Stomach smooth muscle (tissue), 2 donors: ENCODE data around the gene ZSWIM2.
"Not testable (repeated sequence)": the region's sequence is repeated elsewhere in the genome, so short reads cannot be mapped to it uniquely, and the experiment has no call there.

Source experiments
- H3K27ac ChIP-seq: one replicate; pipeline ENCODE4 v1.7.0; 2013; ENCODE audit warnings: mild to moderate bottlenecking, low read length, inconsistent platforms
- H3K27me3 ChIP-seq, 2 donors: one replicate each; pipeline ENCODE4 v1.7.0; 2013; ENCODE audit warnings: low read length in 2 of 2; ENCODE audit not compliant: insufficient read depth in 2 of 2, control insufficient read depth in 1 of 2
- H3K36me3 ChIP-seq, 2 donors: one replicate each; pipeline ENCODE4 v1.7.0; 2013; ENCODE audit warnings: low read length in 2 of 2; ENCODE audit not compliant: control insufficient read depth in 2 of 2, insufficient read depth in 2 of 2
- H3K4me1 ChIP-seq: one replicate; pipeline ENCODE4 v1.7.0; 2013; ENCODE audit warnings: low read length; ENCODE audit not compliant: control insufficient read depth, insufficient read depth
- H3K4me3 ChIP-seq, 2 donors: one replicate each; pipeline ENCODE4 v1.7.0; 2013; ENCODE audit warnings: low read length in 2 of 2
- H3K9ac ChIP-seq, 2 donors: one replicate each; pipeline ENCODE4 v1.7.0; 2013; ENCODE audit warnings: low read length in 2 of 2, mild to moderate bottlenecking in 1 of 2
- H3K9me3 ChIP-seq, 2 donors: one replicate each; pipeline ENCODE4 v1.7.0; 2013; ENCODE audit warnings: low read length in 2 of 2; ENCODE audit not compliant: control insufficient read depth in 2 of 2
- donor health status: healthy.
- donor health status: Pancreatic carcinoma.

The ZSWIM2 gene

DNA sequence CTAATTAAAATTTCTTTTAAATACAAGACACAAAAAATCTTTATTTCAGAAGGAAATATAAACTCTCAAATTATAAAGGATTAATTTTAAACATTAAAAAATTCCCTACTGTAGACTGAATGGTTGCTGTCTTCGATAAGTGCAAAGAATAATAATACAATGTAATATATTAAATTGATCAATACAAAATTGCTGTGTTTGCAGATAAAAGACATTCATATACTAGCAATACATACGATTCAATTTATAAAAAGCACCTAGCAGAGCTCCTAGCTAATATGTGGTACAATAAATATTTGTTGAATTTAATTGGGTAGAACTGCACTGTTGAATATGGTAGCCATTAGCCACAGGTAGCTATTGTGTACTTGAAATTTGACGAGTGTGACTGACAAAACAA lies 6.6 kb downstream of the ZSWIM2 start:
- no peak overlapping the region for H3K9ac ChIP-seq
- H3K4me1 ChIP-seq, result no peaks in the 10 kb centered on the region
- H3K27ac ChIP-seq, result no peak overlapping the region
- H3K27me3 ChIP-seq, result no peaks in the 10 kb centered on the region
- H3K9me3 ChIP-seq, result no peaks in the 10 kb centered on the region
- no peaks in the 10 kb centered on the region for H3K36me3 ChIP-seq
- H3K4me3 ChIP-seq, result no peak overlapping the region

DNA sequence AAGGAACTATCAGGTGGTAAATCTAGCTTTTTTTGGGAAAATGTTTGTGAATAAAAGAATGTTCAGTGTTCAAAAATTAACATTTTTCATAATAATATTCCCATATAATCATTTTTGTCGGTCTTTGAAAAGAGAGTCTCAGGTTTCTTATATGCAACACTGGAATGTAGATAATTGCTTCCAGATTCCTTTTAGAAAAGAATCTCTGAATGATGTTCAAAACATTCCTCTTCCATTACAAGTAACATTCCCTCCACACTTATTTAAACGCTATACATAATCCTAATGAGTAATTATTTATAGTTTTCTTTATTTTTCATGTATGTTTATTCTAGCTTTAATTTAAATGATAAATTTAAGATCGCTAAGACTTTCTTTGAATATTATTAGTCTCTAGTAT lies 7.0 kb downstream of the ZSWIM2 start:
- H3K27me3 ChIP-seq, result no peaks in the 10 kb centered on the region
- H3K9ac ChIP-seq, result no peak overlapping the region
- no peak overlapping the region for H3K4me3 ChIP-seq
- H3K27ac ChIP-seq, result no peak overlapping the region
- H3K4me1 ChIP-seq, result no peaks in the 10 kb centered on the region
- no peaks in the 10 kb centered on the region for H3K36me3 ChIP-seq
- H3K9me3 ChIP-seq, result no peaks in the 10 kb centered on the region

DNA sequence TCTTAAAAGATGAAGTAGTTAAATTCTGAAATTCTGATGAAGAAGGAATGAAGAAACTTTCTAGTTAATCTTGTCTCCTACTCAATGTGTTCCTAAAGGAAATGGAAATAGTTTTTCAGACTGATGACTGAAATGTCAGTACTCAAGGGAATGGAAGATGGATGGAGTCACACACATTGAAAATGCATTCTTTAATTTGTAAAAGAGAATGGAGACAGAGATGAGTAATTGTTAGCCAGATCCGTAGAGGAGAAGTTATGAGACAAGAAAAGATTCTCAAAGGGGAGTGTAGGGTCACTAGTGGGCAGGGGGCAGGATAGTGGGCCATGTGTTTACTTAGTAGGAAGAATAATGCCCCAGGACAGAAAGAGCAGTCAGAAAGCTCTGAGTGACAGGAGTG lies 13.3 kb downstream of the ZSWIM2 start:
- Histone ChIP-seq H3K27ac (no peak overlapping the region), H3K4me1 (no peaks in the 10 kb centered on the region), H3K4me3 (no peak overlapping the region), H3K9me3 (no peaks in the 10 kb centered on the region), H3K9ac (no peak overlapping the region), H3K36me3 (no peaks in the 10 kb centered on the region), H3K27me3 (no peaks in the 10 kb centered on the region)

GRCh38 chr2:186827862-186828492 lies 21.0 kb downstream of the ZSWIM2 start:
- Histone ChIP-seq H3K36me3 (no peaks in the 10 kb centered on the region), H3K9me3 (no peaks in the 10 kb centered on the region), H3K4me3 (no peak overlapping the region), H3K27me3 (no peaks in the 10 kb centered on the region), H3K9ac (no peak overlapping the region), H3K27ac (no peak overlapping the region), H3K4me1 (no peaks in the 10 kb centered on the region)

DNA sequence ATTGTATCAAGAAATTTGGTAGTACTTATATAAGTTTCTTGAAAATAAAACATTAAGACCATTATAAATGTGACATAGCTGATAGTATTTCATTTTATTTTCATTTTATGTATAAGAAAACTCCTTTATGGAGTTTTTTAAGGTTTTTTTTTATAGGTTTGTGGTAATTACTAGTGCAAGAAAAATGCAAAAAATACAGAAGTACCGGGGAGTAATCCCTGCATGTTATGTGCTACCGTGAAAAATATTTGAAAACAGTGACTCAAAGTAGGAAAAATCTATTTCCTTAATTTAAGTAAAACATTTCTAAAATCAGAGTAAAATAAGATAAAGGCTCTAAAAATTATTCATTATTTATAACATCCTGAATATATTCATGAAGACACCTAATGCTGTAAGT lies 21.6 kb downstream of the ZSWIM2 start:
- Histone ChIP-seq H3K36me3 (no peaks in the 10 kb centered on the region), H3K9me3 (no peaks in the 10 kb centered on the region), H3K27ac (no peak overlapping the region), H3K27me3 (no peaks in the 10 kb centered on the region), H3K4me1 (no peaks in the 10 kb centered on the region), H3K4me3 (no peak overlapping the region), H3K9ac (no peak overlapping the region)

- Histone ChIP-seq H3K9me3 (no peaks in the 10 kb centered on the region), H3K27me3 (no peaks in the 10 kb centered on the region), H3K4me1 (no peaks in the 10 kb centered on the region), H3K27ac (no peak overlapping the region), H3K4me3 (no peak overlapping the region), H3K9ac (no peak overlapping the region), H3K36me3 (no peaks in the 10 kb centered on the region)
Measured at GRCh38 chr2:186822323-186822722, 26.6 kb downstream of the ZSWIM2 start.

GRCh38 chr2:186820303-186820702 lies 28.7 kb downstream of the ZSWIM2 start:
- H3K36me3 ChIP-seq, result no peaks in the 10 kb centered on the region
- no peaks in the 10 kb centered on the region for H3K27me3 ChIP-seq
- H3K9ac ChIP-seq, result no peak overlapping the region
- no peaks in the 10 kb centered on the region for H3K4me1 ChIP-seq
- no peak overlapping the region for H3K27ac ChIP-seq
- H3K4me3 ChIP-seq, result no peak overlapping the region
- no peaks in the 10 kb centered on the region for H3K9me3 ChIP-seq

- H3K9me3 ChIP-seq, H3K4me3 ChIP-seq, H3K27ac ChIP-seq, H3K36me3 ChIP-seq, H3K4me1 ChIP-seq, H3K9ac ChIP-seq, H3K27me3 ChIP-seq: not testable (repeated sequence)
Measured at GRCh38 chr2:186811760-186812159, 37.2 kb downstream of the ZSWIM2 start.

- Histone ChIP-seq H3K4me3 (no peak overlapping the region), H3K27me3 (no peaks in the 10 kb centered on the region), H3K4me1 (no peaks in the 10 kb centered on the region), H3K27ac (no peak overlapping the region), H3K9ac (no peak overlapping the region), H3K36me3 (no peaks in the 10 kb centered on the region), H3K9me3 (no peaks in the 10 kb centered on the region)
Measured at GRCh38 chr2:186806591-186806990, 42.4 kb downstream of the ZSWIM2 start.

- H3K9ac ChIP-seq, H3K27ac ChIP-seq, H3K27me3 ChIP-seq, H3K36me3 ChIP-seq, H3K4me3 ChIP-seq, H3K9me3 ChIP-seq, H3K4me1 ChIP-seq: not testable (repeated sequence)
Measured at GRCh38 chr2:186798604-186799003, 50.4 kb downstream of the ZSWIM2 start.

- no peak overlapping the region for H3K4me3 ChIP-seq
- no peaks in the 10 kb centered on the region for H3K4me1 ChIP-seq
- no peak overlapping the region for H3K27ac ChIP-seq
- no peaks in the 10 kb centered on the region for H3K36me3 ChIP-seq
- peaks cover 0 to 5% of the 10 kb centered on the region in 2 donors for H3K9me3 ChIP-seq
- H3K9ac ChIP-seq, result no peak overlapping the region
- no peaks in the 10 kb centered on the region for H3K27me3 ChIP-seq
Measured at GRCh38 chr2:186784930-186785329, 64.0 kb downstream of the ZSWIM2 start.
